Sigmoid colon (tissue), 4 donors: ENCODE measurements around the gene SLC7A5.

ENCODE experiments used
- CTCF ChIP-seq, 4 experiments: fragments of 450-650 bp in 3 of 4; fragments of 200-600 bp in 1 of 4; IDR thresholded peaks; one replicate each; pipeline ENCODE4 v1.5.1; 2016 to 2019; ENCODE audit warnings: antibody characterized with exemption in 4 of 4, mild to moderate bottlenecking in 3 of 4, moderate library complexity in 2 of 4
- EP300 ChIP-seq, 4 donors: sonication (generic); formaldehyde crosslinking; IDR thresholded peaks; one replicate each; pipeline ENCODE4 v1.6.1; 2017; ENCODE audit warnings: antibody characterized with exemption in 4 of 4
- POLR2A ChIP-seq, 2 donors: fragments of 450-650 bp; IDR thresholded peaks; one replicate each; pipeline ENCODE4 v1.6.1; 2016; ENCODE audit warnings: antibody characterized with exemption in 2 of 2, mild to moderate bottlenecking in 2 of 2, moderate library complexity in 2 of 2
- POLR2AphosphoS5 ChIP-seq, 4 donors: sonication (generic); formaldehyde crosslinking; IDR thresholded peaks; one replicate each; pipeline ENCODE4 v1.6.1; 2017; ENCODE audit warnings: antibody characterized with exemption in 4 of 4

- TF ChIP-seq CTCF (IDR thresholded peaks at IDR 0.05) (no peak), POLR2A (IDR thresholded peaks at IDR 0.05) (no peak), EP300 (IDR thresholded peaks at IDR 0.05) (no peak), POLR2AphosphoS5 (IDR thresholded peaks at IDR 0.05) (no peak)
Measured at GRCh38 chr16:87830673-87831420, 38.5 kb downstream of the SLC7A5 start.
